Prostate gland (tissue), 2 donors: ENCODE results near the gene FABP1.

Experiments
- CTCF ChIP-seq, 4 experiments: fragments of 200-600 bp in 2 of 4; fragments of 450-650 bp in 2 of 4; sonication (generic) in 2 of 4; IDR thresholded peaks; 1 replicate in 3 of 4; 2 replicates in 1 of 4; pipeline ENCODE4 v1.5.1; 2016 to 2019; ENCODE audit warnings: antibody characterized with exemption in 4 of 4, mild to moderate bottlenecking in 2 of 4, moderate library complexity in 2 of 4
- POLR2A ChIP-seq: fragments of 450-650 bp; IDR thresholded peaks from one replicate; pipeline ENCODE4 v1.6.1; 2016; ENCODE audit warnings: antibody characterized with exemption, mild to moderate bottlenecking
- POLR2AphosphoS5 ChIP-seq: sonication (generic); formaldehyde crosslinking; IDR thresholded peaks from one replicate; pipeline ENCODE4 v1.6.1; 2017; ENCODE audit warnings: antibody characterized with exemption

GRCh38 chr2:88121678-88122077, 6.2 kb downstream of the FABP1 start:
- no peak for TF ChIP-seq POLR2AphosphoS5
- TF ChIP-seq CTCF (IDR thresholded peaks at IDR 0.05) = no peak
- no peak for TF ChIP-seq POLR2A
